Natural killer cell (primary cell): ENCODE measurements around the gene PCDHGB2. TPM values are rescaled to one million over a fixed set of nuclear protein-coding genes. Genes with fewer than 3 reads are reported as not detected.

Experiments
- ATAC-seq, 3 donors: fragments of 150-1000 bp in 2 of 3; fragments of 200-7000 bp in 1 of 3; cut with Tn5 transposase; 1 replicate in 1 of 3; 2 replicates in 2 of 3; pipeline ENCODE4 v1.10.0; 2021; ENCODE audit warnings: mild to moderate bottlenecking in 2 of 3, moderate library complexity in 2 of 3
- DNase-seq, 2 donors: peaks; one replicate each; pipeline versions ENCODE4 v3.0.0 to v3.0.0-alpha.2; 2013 to 2021; ENCODE audit warnings: mixed read lengths in 1 of 2
- H3K27ac ChIP-seq: one replicate; pipeline ENCODE4 v1.5.1; 2013; ENCODE audit warnings: mild to moderate bottlenecking, low read length
- H3K27me3 ChIP-seq: one replicate; pipeline ENCODE4 v1.6.1; 2013; ENCODE audit warnings: low read length; ENCODE audit not compliant: control insufficient read depth, insufficient read depth
- H3K36me3 ChIP-seq: one replicate; pipeline ENCODE4 v1.6.1; 2013; ENCODE audit warnings: low read length; ENCODE audit not compliant: control insufficient read depth, insufficient read depth
- H3K4me1 ChIP-seq: one replicate; pipeline ENCODE4 v1.6.1; 2013; ENCODE audit warnings: low read length; ENCODE audit not compliant: control insufficient read depth, insufficient read depth
- H3K4me3 ChIP-seq: one replicate; pipeline ENCODE4 v1.5.1; 2013; ENCODE audit warnings: low read length
- H3K9me3 ChIP-seq: one replicate; pipeline ENCODE4 v1.6.1; 2013; ENCODE audit warnings: low read length; ENCODE audit not compliant: control insufficient read depth, insufficient read depth
- H3K27ac Mint-ChIP-seq, 2 donors: one replicate each; pipeline ENCODE4 v1.8.0; 2022; ENCODE audit warnings: mild to moderate bottlenecking in 2 of 2, mixed read lengths in 2 of 2, moderate library complexity in 1 of 2
- H3K27me3 Mint-ChIP-seq, 2 donors: one replicate each; pipeline ENCODE4 v1.8.0; 2022; ENCODE audit warnings: low read depth in 2 of 2, mixed read lengths in 2 of 2
- H3K36me3 Mint-ChIP-seq: one replicate; pipeline ENCODE4 v1.8.0; 2022; ENCODE audit warnings: mixed read lengths
- H3K4me1 Mint-ChIP-seq, 2 donors: one replicate each; pipeline ENCODE4 v1.8.0; 2022; ENCODE audit warnings: mixed read lengths in 2 of 2
- H3K4me3 Mint-ChIP-seq: one replicate; pipeline ENCODE4 v1.8.0; 2022; ENCODE audit warnings: mild to moderate bottlenecking, moderate library complexity, mixed read lengths
- H3K9me3 Mint-ChIP-seq, 2 donors: one replicate each; pipeline ENCODE4 v1.8.0; 2022; ENCODE audit warnings: mixed read lengths in 2 of 2
- WGBS: methylation state at CpG from one replicate; pipeline ENCODE4 v1.1.7; 2013; ENCODE audit warnings: missing lambda C conversion rate; ENCODE audit not compliant: insufficient coverage; 5-methylcytosine and 5-hydroxymethylcytosine counted together
- intact Hi-C: fragments of 100-400 bp; cut with micrococcal nuclease; formaldehyde crosslinking; loops from one replicate; pipeline ENCODE4 v1.14.2; 2022
- total RNA-seq, 4 donors: library from RNA; stranded (reverse); fragments of 120-200 nt in 1 of 4; gene quantifications; one replicate each; pipeline versions ENCODE4 v1.2.3 to v1.2.4, GENCODE V29; 2013 to 2022
- TF ChIP-seq, protein P1 (sequence below): fragments of 200-600 bp; IDR thresholded peaks from one replicate; pipeline ENCODE4 v1.8.0; 2022; ENCODE audit warnings: antibody characterized with exemption

PCDHGB2 gene
- total RNA-seq, 3 donors from 2014 or later (not counting 1 experiment from before 2014, with no cell fraction given): 0.36 to 1.5 (median 0.49) TPM

DNA sequence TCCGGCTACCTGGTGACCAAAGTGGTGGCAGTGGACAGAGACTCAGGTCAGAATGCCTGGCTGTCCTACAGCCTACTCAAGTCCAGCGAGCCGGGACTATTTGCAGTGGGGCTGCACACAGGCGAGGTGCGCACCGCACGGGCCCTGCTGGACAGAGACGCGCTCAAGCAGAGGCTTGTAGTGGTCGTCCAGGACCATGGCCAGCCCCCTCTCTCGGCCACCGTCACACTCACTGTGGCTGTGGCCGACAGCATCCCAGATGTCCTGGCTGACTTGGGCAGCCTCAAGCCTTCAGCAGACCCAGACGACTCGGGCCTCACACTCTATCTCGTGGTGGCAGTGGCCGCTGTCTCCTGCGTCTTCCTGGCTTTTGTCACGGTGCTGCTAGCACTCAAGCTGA lies 2.8 kb upstream of the PCDHGB2 start:
- WGBS: 51% methylated on average over 19 of the region's 19 CpGs

GRCh38 chr5:141360685-141361084 lies 891 bp downstream of the PCDHGB2 start:
- TF ChIP-seq, protein P1, sequence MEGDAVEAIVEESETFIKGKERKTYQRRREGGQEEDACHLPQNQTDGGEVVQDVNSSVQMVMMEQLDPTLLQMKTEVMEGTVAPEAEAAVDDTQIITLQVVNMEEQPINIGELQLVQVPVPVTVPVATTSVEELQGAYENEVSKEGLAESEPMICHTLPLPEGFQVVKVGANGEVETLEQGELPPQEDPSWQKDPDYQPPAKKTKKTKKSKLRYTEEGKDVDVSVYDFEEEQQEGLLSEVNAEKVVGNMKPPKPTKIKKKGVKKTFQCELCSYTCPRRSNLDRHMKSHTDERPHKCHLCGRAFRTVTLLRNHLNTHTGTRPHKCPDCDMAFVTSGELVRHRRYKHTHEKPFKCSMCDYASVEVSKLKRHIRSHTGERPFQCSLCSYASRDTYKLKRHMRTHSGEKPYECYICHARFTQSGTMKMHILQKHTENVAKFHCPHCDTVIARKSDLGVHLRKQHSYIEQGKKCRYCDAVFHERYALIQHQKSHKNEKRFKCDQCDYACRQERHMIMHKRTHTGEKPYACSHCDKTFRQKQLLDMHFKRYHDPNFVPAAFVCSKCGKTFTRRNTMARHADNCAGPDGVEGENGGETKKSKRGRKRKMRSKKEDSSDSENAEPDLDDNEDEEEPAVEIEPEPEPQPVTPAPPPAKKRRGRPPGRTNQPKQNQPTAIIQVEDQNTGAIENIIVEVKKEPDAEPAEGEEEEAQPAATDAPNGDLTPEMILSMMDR: no peak
- Histone ChIP-seq H3K27ac (no peak overlapping the region), H3K4me3 (no peak overlapping the region), H3K4me1 (no peaks in the 10 kb centered on the region), H3K27me3 (peaks cover 63% of the 10 kb centered on the region), H3K36me3 (no peaks in the 10 kb centered on the region), H3K9me3 (peaks cover 40% of the 10 kb centered on the region)
- Mint-ChIP-seq H3K9me3 (peaks cover 4 to 10% of the 10 kb centered on the region in 2 donors), H3K36me3 (peaks cover 43% of the 10 kb centered on the region), H3K4me1 (peaks cover 5% of the 10 kb centered on the region in 2 donors), H3K27ac (no peak overlapping the region), H3K27me3 (peaks cover 59 to 80% of the 10 kb centered on the region in 2 donors), H3K4me3 (no peak overlapping the region)
- DNase-seq (no peak), ATAC-seq (no peak)
- intact Hi-C loops: no loop called here
- 46% methylated on average over 13 of the region's 15 CpGs for WGBS

More for the DNA sequence above, 2.8 kb upstream of the PCDHGB2 start:
- Histone ChIP-seq H3K36me3 (no peaks in the 10 kb centered on the region), H3K27me3 (peaks cover 51% of the 10 kb centered on the region), H3K4me1 (peaks cover 5% of the 10 kb centered on the region), H3K27ac (no peak overlapping the region), H3K9me3 (peaks cover 32% of the 10 kb centered on the region), H3K4me3 (no peak overlapping the region)
- Mint-ChIP-seq H3K9me3 (peaks cover 0 to 3% of the 10 kb centered on the region in 2 donors), H3K4me1 (peaks cover 5% of the 10 kb centered on the region in 2 donors), H3K4me3 (no peak overlapping the region), H3K36me3 (peaks cover 36% of the 10 kb centered on the region), H3K27ac (no peak overlapping the region), H3K27me3 (peaks cover 51 to 81% of the 10 kb centered on the region in 2 donors)
- TF ChIP-seq, protein P1: no peak
- DNase-seq: no peak
- intact Hi-C loops: no loop called here
- no peak for ATAC-seq

- Mint-ChIP-seq H3K4me1 (peaks cover 5% of the 10 kb centered on the region in 2 donors), H3K36me3 (peaks cover 43% of the 10 kb centered on the region), H3K4me3 (no peak overlapping the region), H3K27me3 (peaks cover 57 to 82% of the 10 kb centered on the region in 2 donors), H3K27ac (no peak overlapping the region), H3K9me3 (peaks cover 4 to 10% of the 10 kb centered on the region in 2 donors)
- H3K4me3 ChIP-seq: no peak overlapping the region
- peaks cover 47% of the 10 kb centered on the region for H3K9me3 ChIP-seq
- DNase-seq (no peak), ATAC-seq (no peak)
- intact Hi-C loops: no loop called here
- H3K36me3 ChIP-seq: no peaks in the 10 kb centered on the region
- TF ChIP-seq, protein P1: no peak
- peaks cover 65% of the 10 kb centered on the region for H3K27me3 ChIP-seq
- no peak overlapping the region for H3K27ac ChIP-seq
- H3K4me1 ChIP-seq: no peaks in the 10 kb centered on the region
Measured at GRCh38 chr5:141362719-141363118, 2.9 kb downstream of the PCDHGB2 start.
